ENCODE results near the gene CCDC30.
"Not testable (repeated sequence)": the region's sequence is repeated elsewhere in the genome, so short reads cannot be mapped to it uniquely, and the experiment has no call there.

The CCDC30 gene

GRCh38 chr1:42504535-42505128 is 41.5 kb downstream of the CCDC30 start:
- Histone ChIP-seq H3K4me2 (ENCODE audit: low read length) (no peak overlapping the region), H3K79me2 (ENCODE audit: low read length) (no peaks in the 10 kb centered on the region), H3K27ac (ENCODE audit: low read length) (no peak overlapping the region), H4K20me1 (ENCODE audit: insufficient read depth, low read length) (no peaks in the 10 kb centered on the region), H3K4me1 (ENCODE audit: low read length) (no peaks in the 10 kb centered on the region), H2AFZ (ENCODE audit: low read depth, low read length) (no peak overlapping the region), H3K9me3 (ENCODE audit: insufficient read depth, low read length) (no peaks in the 10 kb centered on the region), H3K9ac (ENCODE audit: low read length) (no peak overlapping the region), H3K36me3 (replicated peaks; ENCODE audit: low read depth, low read length) (no peaks in the 10 kb centered on the region), H3K27me3 (ENCODE audit: low read depth, low read length) (no peaks in the 10 kb centered on the region), H3K4me3 (ENCODE audit: low read length) (no peak overlapping the region)
- TF ChIP-seq EZH2phosphoT487 (IDR thresholded peaks at IDR 0.05; ENCODE audit: low read depth) (no peak), CTCF (IDR thresholded peaks at IDR 0.05; ENCODE audit: low read depth, low read length) (no peak)

- Histone ChIP-seq H3K27me3 (ENCODE audit: low read depth, low read length) (no peaks in the 10 kb centered on the region), H3K36me3 (replicated peaks; ENCODE audit: low read depth, low read length) (no peaks in the 10 kb centered on the region), H4K20me1 (ENCODE audit: insufficient read depth, low read length) (no peaks in the 10 kb centered on the region), H3K4me2 (ENCODE audit: low read length) (no peak overlapping the region), H3K4me3 (ENCODE audit: low read length) (no peak overlapping the region), H3K4me1 (ENCODE audit: low read length) (no peaks in the 10 kb centered on the region), H3K27ac (ENCODE audit: low read length) (no peak overlapping the region), H2AFZ (ENCODE audit: low read depth, low read length) (no peak overlapping the region), H3K9me3 (ENCODE audit: insufficient read depth, low read length) (no peaks in the 10 kb centered on the region), H3K79me2 (ENCODE audit: low read length) (no peaks in the 10 kb centered on the region), H3K9ac (ENCODE audit: low read length) (no peak overlapping the region)
- no peak for TF ChIP-seq CTCF (IDR thresholded peaks at IDR 0.05; ENCODE audit: low read depth, low read length)
- no peak for TF ChIP-seq EZH2phosphoT487 (IDR thresholded peaks at IDR 0.05; ENCODE audit: low read depth)
These were observed 43.5 kb downstream of the CCDC30 start for GRCh38 chr1:42506576-42506975.

GRCh38 chr1:42511581-42512155 is 48.6 kb downstream of the CCDC30 start:
- not testable (repeated sequence) for H3K27ac ChIP-seq (ENCODE audit: low read length); H2AFZ ChIP-seq (ENCODE audit: low read depth, low read length); H3K79me2 ChIP-seq (ENCODE audit: low read length); H3K36me3 ChIP-seq (replicated peaks; ENCODE audit: low read depth, low read length); H3K4me2 ChIP-seq (ENCODE audit: low read length); H3K9me3 ChIP-seq (ENCODE audit: insufficient read depth, low read length); H3K4me3 ChIP-seq (ENCODE audit: low read length); H3K27me3 ChIP-seq (ENCODE audit: low read depth, low read length); H4K20me1 ChIP-seq (ENCODE audit: insufficient read depth, low read length); H3K9ac ChIP-seq (ENCODE audit: low read length); H3K4me1 ChIP-seq (ENCODE audit: low read length)
- TF ChIP-seq CTCF (IDR thresholded peaks at IDR 0.05; ENCODE audit: low read depth, low read length): peak; percentile 53

GRCh38 chr1:42518908-42519307 is 55.8 kb downstream of the CCDC30 start:
- TF ChIP-seq CTCF (IDR thresholded peaks at IDR 0.05; ENCODE audit: low read depth, low read length) (no peak), EZH2phosphoT487 (IDR thresholded peaks at IDR 0.05; ENCODE audit: low read depth) (no peak)
- no peak overlapping the region for H3K27ac ChIP-seq (ENCODE audit: low read length)
- H3K36me3 ChIP-seq (replicated peaks; ENCODE audit: low read depth, low read length): no peaks in the 10 kb centered on the region
- no peaks in the 10 kb centered on the region for H3K79me2 ChIP-seq (ENCODE audit: low read length)
- no peak overlapping the region for H3K9ac ChIP-seq (ENCODE audit: low read length)
- no peak overlapping the region for H3K4me3 ChIP-seq (ENCODE audit: low read length)
- no peaks in the 10 kb centered on the region for H3K27me3 ChIP-seq (ENCODE audit: low read depth, low read length)
- no peaks in the 10 kb centered on the region for H3K4me1 ChIP-seq (ENCODE audit: low read length)
- H2AFZ ChIP-seq (ENCODE audit: low read depth, low read length): no peak overlapping the region
- no peaks in the 10 kb centered on the region for H4K20me1 ChIP-seq (ENCODE audit: insufficient read depth, low read length)
- H3K4me2 ChIP-seq (ENCODE audit: low read length): no peak overlapping the region
- H3K9me3 ChIP-seq (ENCODE audit: insufficient read depth, low read length): peaks cover 10% of the 10 kb centered on the region; the same call in 1 of the 2 replicates
